ENCODE results near the gene MGAT3. TPM values are rescaled to one million over a fixed set of nuclear protein-coding genes. Genes with fewer than 3 reads are reported as not detected.

Gene MGAT3
- total RNA-seq, 5 donors from 2014 or later (not counting 1 experiment from before 2014, with no cell fraction given), result 0.23 to 2.7 (median 1.1) TPM

GRCh38 chr22:39462443-39463221, 5.8 kb downstream of the MGAT3 start:
- 87% methylated on average over 6 of the region's 13 CpGs for WGBS (ENCODE audit: insufficient coverage)
- no peak for ATAC-seq (replicated peaks in 1 of 4)
- ChIA-PET POLR2A (no interaction called here), CTCF (no interaction called here)
- Histone ChIP-seq H3K4me1 (ENCODE audit: control insufficient read depth in 1 of 2, extremely low read depth in 1 of 2, insufficient read depth in 2 of 2, low read length in 2 of 2) (peaks cover 0 to 9% of the 10 kb centered on the region in 2 experiments), H3K36me3 (ENCODE audit: control insufficient read depth in 2 of 2, extremely low read depth in 1 of 2, insufficient read depth in 1 of 2, low read length in 1 of 2) (no peaks in the 10 kb centered on the region), H3K27ac (ENCODE audit: low read length) (no peak overlapping the region), H3K4me3 (ENCODE audit: control insufficient read depth in 1 of 2, extremely low read depth in 1 of 2, low read length in 1 of 2) (no peak overlapping the region), H3K9me3 (no peaks in the 10 kb centered on the region), H3K27me3 (replicated peaks in 1 of 2; ENCODE audit: control insufficient read depth in 2 of 2, extremely low read depth in 1 of 2, insufficient read depth in 2 of 2, low read length in 1 of 2) (peaks cover 0 to 30% of the 10 kb centered on the region in 2 experiments)
- H3K4me1 Mint-ChIP-seq, result peaks cover 7 to 10% (median 9%) of the 10 kb centered on the region in 3 donors
- H3K27ac Mint-ChIP-seq, result no peak overlapping the region
- no peaks in the 10 kb centered on the region for H3K9me3 Mint-ChIP-seq
- peaks cover 15 to 24% of the 10 kb centered on the region in 2 donors for H3K27me3 Mint-ChIP-seq
- H3K36me3 Mint-ChIP-seq, result peaks cover 4% of the 10 kb centered on the region
- no peak overlapping the region for H3K4me3 Mint-ChIP-seq
- DNase-seq, result no peak

GRCh38 chr22:39463277-39463676, 6.5 kb downstream of the MGAT3 start:
- Histone ChIP-seq H3K27ac (ENCODE audit: low read length) (no peak overlapping the region), H3K4me1 (ENCODE audit: control insufficient read depth in 1 of 2, extremely low read depth in 1 of 2, insufficient read depth in 2 of 2, low read length in 2 of 2) (peaks cover 0 to 4% of the 10 kb centered on the region in 2 experiments), H3K36me3 (ENCODE audit: control insufficient read depth in 2 of 2, extremely low read depth in 1 of 2, insufficient read depth in 1 of 2, low read length in 1 of 2) (no peaks in the 10 kb centered on the region), H3K4me3 (ENCODE audit: control insufficient read depth in 1 of 2, extremely low read depth in 1 of 2, low read length in 1 of 2) (no peak overlapping the region), H3K9me3 (no peaks in the 10 kb centered on the region), H3K27me3 (replicated peaks in 1 of 2; ENCODE audit: control insufficient read depth in 2 of 2, extremely low read depth in 1 of 2, insufficient read depth in 2 of 2, low read length in 1 of 2) (peaks cover 0 to 30% of the 10 kb centered on the region in 2 experiments)
- WGBS (ENCODE audit: insufficient coverage), result 82% methylated on average over 3 of the region's 6 CpGs
- CTCF ChIA-PET, result no interaction called here
- Mint-ChIP-seq H3K4me3 (no peak overlapping the region), H3K9me3 (no peaks in the 10 kb centered on the region), H3K4me1 (peaks cover 4 to 6% (median 6%) of the 10 kb centered on the region in 3 donors), H3K27ac (no peak overlapping the region), H3K36me3 (peaks cover 4% of the 10 kb centered on the region), H3K27me3 (peaks cover 12 to 21% of the 10 kb centered on the region in 2 donors)
- POLR2A ChIA-PET, result no interaction called here
- DNase-seq, result no peak
- ATAC-seq (replicated peaks in 1 of 4), result no peak

- H3K27me3 ChIP-seq (replicated peaks in 1 of 2; ENCODE audit: control insufficient read depth in 2 of 2, extremely low read depth in 1 of 2, insufficient read depth in 2 of 2, low read length in 1 of 2), result peaks cover 0 to 30% of the 10 kb centered on the region in 2 experiments
- POLR2A ChIA-PET, result no interaction called here
- no peak overlapping the region for H3K4me3 Mint-ChIP-seq
- ATAC-seq (replicated peaks in 1 of 4) (no peak), DNase-seq (no peak)
- WGBS (ENCODE audit: insufficient coverage), result 84% methylated on average over 7 of the region's 10 CpGs
- CTCF ChIA-PET, result interaction anchor here (0.6 to 0.7 kb wide), 2 partner anchors 44 to 321 kb away, joined by 3 to 7 read pairs; no protein-coding TSS in a partner anchor
- no peaks in the 10 kb centered on the region for H3K36me3 Mint-ChIP-seq
- H3K4me1 ChIP-seq (ENCODE audit: control insufficient read depth in 1 of 2, extremely low read depth in 1 of 2, insufficient read depth in 2 of 2, low read length in 2 of 2), result no peaks in the 10 kb centered on the region
- peaks cover 0 to 1% (median 0%) of the 10 kb centered on the region in 3 donors for H3K4me1 Mint-ChIP-seq
- H3K9me3 ChIP-seq, result no peaks in the 10 kb centered on the region
- no peak overlapping the region for H3K27ac ChIP-seq (ENCODE audit: low read length)
- H3K36me3 ChIP-seq (ENCODE audit: control insufficient read depth in 2 of 2, extremely low read depth in 1 of 2, insufficient read depth in 1 of 2, low read length in 1 of 2), result no peaks in the 10 kb centered on the region
- peaks cover 5 to 16% of the 10 kb centered on the region in 2 donors for H3K27me3 Mint-ChIP-seq
- H3K27ac Mint-ChIP-seq, result no peak overlapping the region
- no peak overlapping the region for H3K4me3 ChIP-seq (ENCODE audit: control insufficient read depth in 1 of 2, extremely low read depth in 1 of 2, low read length in 1 of 2)
- no peaks in the 10 kb centered on the region for H3K9me3 Mint-ChIP-seq
These were observed 7.1 kb downstream of the MGAT3 start for GRCh38 chr22:39463931-39464390.

- POLR2A ChIA-PET, result no interaction called here
- DNase-seq, result no peak
- no peaks in the 10 kb centered on the region for H3K36me3 Mint-ChIP-seq
- no peak overlapping the region for H3K27ac ChIP-seq (ENCODE audit: low read length)
- 90% methylated on average over 20 of the region's 21 CpGs for WGBS (ENCODE audit: insufficient coverage)
- no peak overlapping the region for H3K27ac Mint-ChIP-seq
- H3K9me3 ChIP-seq, result no peaks in the 10 kb centered on the region
- no peak overlapping the region for H3K4me3 Mint-ChIP-seq
- peaks cover 0 to 4% of the 10 kb centered on the region in 2 experiments for H3K4me1 ChIP-seq (ENCODE audit: control insufficient read depth in 1 of 2, extremely low read depth in 1 of 2, insufficient read depth in 2 of 2, low read length in 2 of 2)
- CTCF ChIA-PET, result no interaction called here
- peaks cover 0 to 30% of the 10 kb centered on the region in 2 experiments for H3K27me3 ChIP-seq (replicated peaks in 1 of 2; ENCODE audit: control insufficient read depth in 2 of 2, extremely low read depth in 1 of 2, insufficient read depth in 2 of 2, low read length in 1 of 2)
- ATAC-seq (replicated peaks in 1 of 4), result no peak
- H3K36me3 ChIP-seq (ENCODE audit: control insufficient read depth in 2 of 2, extremely low read depth in 1 of 2, insufficient read depth in 1 of 2, low read length in 1 of 2), result no peaks in the 10 kb centered on the region
- H3K4me1 Mint-ChIP-seq, result peaks cover 3 to 9% (median 7%) of the 10 kb centered on the region in 3 donors
- H3K9me3 Mint-ChIP-seq, result no peaks in the 10 kb centered on the region
- peaks cover 0 to 2% of the 10 kb centered on the region in 2 donors for H3K27me3 Mint-ChIP-seq
- no peak overlapping the region for H3K4me3 ChIP-seq (ENCODE audit: control insufficient read depth in 1 of 2, extremely low read depth in 1 of 2, low read length in 1 of 2)
These were observed 9.6 kb downstream of the MGAT3 start for GRCh38 chr22:39466228-39467006.

GRCh38 chr22:39467390-39467895, 10.6 kb downstream of the MGAT3 start:
- H3K9me3 ChIP-seq, result no peaks in the 10 kb centered on the region
- ChIA-PET POLR2A (interaction anchor here in 1 of 2 donors (0.7 kb wide), 1 partner anchor 15 kb away, joined by 7 read pairs; no protein-coding TSS in a partner anchor), CTCF (interaction anchor here in 1 of 2 donors (0.6 kb wide), 1 partner anchor 365 kb away, joined by 3 read pairs; no protein-coding TSS in a partner anchor)
- Mint-ChIP-seq H3K27ac (no peak overlapping the region), H3K27me3 (peaks cover 0 to 2% of the 10 kb centered on the region in 2 donors), H3K4me3 (no peak overlapping the region), H3K4me1 (peaks cover 14 to 19% (median 17%) of the 10 kb centered on the region in 3 donors), H3K9me3 (no peaks in the 10 kb centered on the region), H3K36me3 (no peaks in the 10 kb centered on the region)
- peaks cover 6 to 15% of the 10 kb centered on the region in 2 experiments for H3K4me1 ChIP-seq (ENCODE audit: control insufficient read depth in 1 of 2, extremely low read depth in 1 of 2, insufficient read depth in 2 of 2, low read length in 2 of 2)
- H3K36me3 ChIP-seq (ENCODE audit: control insufficient read depth in 2 of 2, extremely low read depth in 1 of 2, insufficient read depth in 1 of 2, low read length in 1 of 2), result no peaks in the 10 kb centered on the region
- H3K27ac ChIP-seq (ENCODE audit: low read length), result no peak overlapping the region
- ATAC-seq (replicated peaks in 1 of 4) (no peak), DNase-seq (no peak)
- WGBS (ENCODE audit: insufficient coverage), result 78% methylated on average over 13 of the region's 17 CpGs
- H3K27me3 ChIP-seq (replicated peaks in 1 of 2; ENCODE audit: control insufficient read depth in 2 of 2, extremely low read depth in 1 of 2, insufficient read depth in 2 of 2, low read length in 1 of 2), result peaks cover 0 to 30% of the 10 kb centered on the region in 2 experiments
- H3K4me3 ChIP-seq (ENCODE audit: control insufficient read depth in 1 of 2, extremely low read depth in 1 of 2, low read length in 1 of 2), result no peak overlapping the region
